GM11168 (cell line): ENCODE data around the gene EMC10.

Experiments used
- in situ Hi-C: fragments of 300-500 bp; cut with MboI; formaldehyde crosslinking; loops from one replicate; pipeline ENCODE4 v1.12.0; 2022; ENCODE audit warnings: low sequenced_read_pairs; ENCODE audit not compliant: unreplicated experiment

EMC10 gene

GRCh38 chr19:50536662-50537305 is 60.5 kb downstream of the EMC10 start:
- in situ Hi-C loops = loop anchor here (10.0 kb wide), 1 partner anchor 248 kb away; no protein-coding TSS in a partner anchor

- in situ Hi-C loops = loop anchor here (10.0 kb wide), 1 partner anchor 248 kb away; no protein-coding TSS in a partner anchor
Measured at GRCh38 chr19:50537306-50537685, 61.0 kb downstream of the EMC10 start.

GRCh38 chr19:50537769-50538230 is 61.5 kb downstream of the EMC10 start:
- in situ Hi-C loops = loop anchor here (10.0 kb wide), 1 partner anchor 247 kb away; no protein-coding TSS in a partner anchor
